SK-N-SH (cell line): ENCODE results near the gene GNAI1.

Experiments
- CTCF ChIP-seq: fragments of 200-600 bp; sonication (generic); IDR thresholded peaks from 2 replicates; pipeline ENCODE4 v1.6.1; 2017; ENCODE audit warnings: antibody characterized with exemption, mild to moderate bottlenecking, moderate library complexity
- EP300 ChIP-seq, 2 experiments: IDR thresholded peaks; 2 replicates each; pipeline versions ENCODE4 v1.4.0 to v1.6.1; 2012; ENCODE audit warnings: borderline replicate concordance in 1 of 2, low read depth in 1 of 2, low read length in 1 of 2
- POLR2AphosphoS5 ChIP-seq: IDR thresholded peaks from 2 replicates; pipeline ENCODE4 v1.6.1; 2012; ENCODE audit warnings: low read depth, low read length
- RAD21 ChIP-seq: IDR thresholded peaks from 2 replicates; pipeline ENCODE4 v1.6.1; 2012; ENCODE audit warnings: mild to moderate bottlenecking, low read length
- USF2 ChIP-seq: fragments of 150-350 bp; IDR thresholded peaks from 2 replicates; pipeline ENCODE4 v1.6.1; 2017; ENCODE audit warnings: antibody characterized with exemption, low read length, low read depth, borderline replicate concordance

GRCh38 chr7:80197627-80198026, 63.0 kb downstream of the GNAI1 start:
- no peak for TF ChIP-seq CTCF
- TF ChIP-seq RAD21: no peak
- 0 out of 2 replicates have a peak, but pooled peaks have one; percentile 6 for TF ChIP-seq POLR2AphosphoS5
- no peak for TF ChIP-seq USF2
- TF ChIP-seq EP300 (IDR thresholded peaks at IDR 0.05; ENCODE audit: borderline replicate concordance in 1 of 2, low read depth in 1 of 2, low read length in 1 of 2): no peak
